Natural killer cell (primary cell): ENCODE measurements around the gene MED8. TPM values are rescaled to one million over a fixed set of nuclear protein-coding genes. Genes with fewer than 3 reads are reported as not detected.
"Not testable (repeated sequence)": the region's sequence is repeated elsewhere in the genome, so short reads cannot be mapped to it uniquely, and the experiment has no call there.

ENCODE experiments used
- ATAC-seq, 3 donors: fragments of 150-1000 bp in 2 of 3; fragments of 200-7000 bp in 1 of 3; cut with Tn5 transposase; 1 replicate in 1 of 3; 2 replicates in 2 of 3; pipeline ENCODE4 v1.10.0; 2021; ENCODE audit warnings: mild to moderate bottlenecking in 2 of 3, moderate library complexity in 2 of 3
- DNase-seq, 2 donors: peaks; one replicate each; pipeline versions ENCODE4 v3.0.0 to v3.0.0-alpha.2; 2013 to 2021; ENCODE audit warnings: mixed read lengths in 1 of 2
- H3K27ac ChIP-seq: one replicate; pipeline ENCODE4 v1.5.1; 2013; ENCODE audit warnings: mild to moderate bottlenecking, low read length
- H3K27me3 ChIP-seq: one replicate; pipeline ENCODE4 v1.6.1; 2013; ENCODE audit warnings: low read length; ENCODE audit not compliant: control insufficient read depth, insufficient read depth
- H3K36me3 ChIP-seq: one replicate; pipeline ENCODE4 v1.6.1; 2013; ENCODE audit warnings: low read length; ENCODE audit not compliant: control insufficient read depth, insufficient read depth
- H3K4me1 ChIP-seq: one replicate; pipeline ENCODE4 v1.6.1; 2013; ENCODE audit warnings: low read length; ENCODE audit not compliant: control insufficient read depth, insufficient read depth
- H3K4me3 ChIP-seq: one replicate; pipeline ENCODE4 v1.5.1; 2013; ENCODE audit warnings: low read length
- H3K9me3 ChIP-seq: one replicate; pipeline ENCODE4 v1.6.1; 2013; ENCODE audit warnings: low read length; ENCODE audit not compliant: control insufficient read depth, insufficient read depth
- H3K27ac Mint-ChIP-seq, 2 donors: one replicate each; pipeline ENCODE4 v1.8.0; 2022; ENCODE audit warnings: mild to moderate bottlenecking in 2 of 2, mixed read lengths in 2 of 2, moderate library complexity in 1 of 2
- H3K27me3 Mint-ChIP-seq, 2 donors: one replicate each; pipeline ENCODE4 v1.8.0; 2022; ENCODE audit warnings: low read depth in 2 of 2, mixed read lengths in 2 of 2
- H3K36me3 Mint-ChIP-seq: one replicate; pipeline ENCODE4 v1.8.0; 2022; ENCODE audit warnings: mixed read lengths
- H3K4me1 Mint-ChIP-seq, 2 donors: one replicate each; pipeline ENCODE4 v1.8.0; 2022; ENCODE audit warnings: mixed read lengths in 2 of 2
- H3K4me3 Mint-ChIP-seq: one replicate; pipeline ENCODE4 v1.8.0; 2022; ENCODE audit warnings: mild to moderate bottlenecking, moderate library complexity, mixed read lengths
- H3K9me3 Mint-ChIP-seq, 2 donors: one replicate each; pipeline ENCODE4 v1.8.0; 2022; ENCODE audit warnings: mixed read lengths in 2 of 2
- CTCF ChIP-seq: fragments of 200-600 bp; IDR thresholded peaks from one replicate; pipeline ENCODE4 v1.8.0; 2022; ENCODE audit warnings: antibody characterized with exemption
- WGBS: methylation state at CpG from one replicate; pipeline ENCODE4 v1.1.7; 2013; ENCODE audit warnings: missing lambda C conversion rate; ENCODE audit not compliant: insufficient coverage; 5-methylcytosine and 5-hydroxymethylcytosine counted together
- intact Hi-C: fragments of 100-400 bp; cut with micrococcal nuclease; formaldehyde crosslinking; loops from one replicate; pipeline ENCODE4 v1.14.2; 2022
- total RNA-seq, 4 donors: library from RNA; stranded (reverse); fragments of 120-200 nt in 1 of 4; gene quantifications; one replicate each; pipeline versions ENCODE4 v1.2.3 to v1.2.4, GENCODE V29; 2013 to 2022

MED8 gene
- total RNA-seq, 3 donors from 2014 or later (not counting 1 experiment from before 2014, with no cell fraction given): 17.8 to 26.8 (median 22.0) TPM

- intact Hi-C loops: no loop called here
- Mint-ChIP-seq H3K4me3 (no peak overlapping the region), H3K36me3 (no peaks in the 10 kb centered on the region), H3K27ac (no peak overlapping the region), H3K9me3 (peaks cover 5 to 8% of the 10 kb centered on the region in 2 donors), H3K27me3 (no peaks in the 10 kb centered on the region), H3K4me1 (peaks cover 18 to 19% of the 10 kb centered on the region in 2 donors)
- ATAC-seq (no peak), DNase-seq (no peak)
- no peaks in the 10 kb centered on the region for H3K27me3 ChIP-seq
- 85% methylated on average over 4 of the region's 4 CpGs for WGBS
- peaks cover 12% of the 10 kb centered on the region for H3K4me1 ChIP-seq
- no peak overlapping the region for H3K27ac ChIP-seq
- TF ChIP-seq CTCF: no peak
- peaks cover 9% of the 10 kb centered on the region for H3K9me3 ChIP-seq
- no peak overlapping the region for H3K4me3 ChIP-seq
- H3K36me3 ChIP-seq: peaks cover 77% of the 10 kb centered on the region
Observed at GRCh38 chr1:43418858-43419257, 29.3 kb upstream of the MED8 start.

- Mint-ChIP-seq H3K36me3 (no peaks in the 10 kb centered on the region), H3K27ac (no peak overlapping the region), H3K9me3 (no peaks in the 10 kb centered on the region), H3K4me3 (no peak overlapping the region), H3K27me3 (no peaks in the 10 kb centered on the region), H3K4me1 (peaks cover 5% of the 10 kb centered on the region in 2 donors)
- 100% methylated on average over 5 of the region's 5 CpGs for WGBS
- Histone ChIP-seq H3K27ac (no peak overlapping the region), H3K27me3 (no peaks in the 10 kb centered on the region), H3K36me3 (peaks cover 61% of the 10 kb centered on the region), H3K9me3 (no peaks in the 10 kb centered on the region), H3K4me3 (no peak overlapping the region), H3K4me1 (no peaks in the 10 kb centered on the region)
- no peak for DNase-seq
- intact Hi-C loops: no loop called here
- no peak for ATAC-seq
- no peak for TF ChIP-seq CTCF
Observed at GRCh38 chr1:43415901-43416300, 26.3 kb upstream of the MED8 start.

GRCh38 chr1:43414634-43415223 lies 25.1 kb upstream of the MED8 start:
- H3K4me3 Mint-ChIP-seq: no peak overlapping the region
- H3K36me3 ChIP-seq: peaks cover 50% of the 10 kb centered on the region

GRCh38 chr1:43413426-43413825 lies 23.8 kb upstream of the MED8 start:
- H3K9me3 ChIP-seq, DNase-seq, H3K36me3 Mint-ChIP-seq, H3K4me3 ChIP-seq, H3K27ac ChIP-seq, H3K27me3 ChIP-seq, H3K27me3 Mint-ChIP-seq, H3K4me3 Mint-ChIP-seq, H3K27ac Mint-ChIP-seq, H3K4me1 ChIP-seq, ATAC-seq, intact Hi-C loops, H3K4me1 Mint-ChIP-seq, H3K9me3 Mint-ChIP-seq: not testable (repeated sequence)
- peaks cover 45% of the 10 kb centered on the region for H3K36me3 ChIP-seq
- 100% methylated on average over 1 of the region's 1 CpG for WGBS

More at GRCh38 chr1:43414634-43415223, 25.1 kb upstream of the MED8 start:
- peak overlapping the region in 1 of 2 donors; percentile 68 for H3K27ac Mint-ChIP-seq
- DNase-seq (peak; percentile 40 to 80), ATAC-seq (peak; percentile 83 to 92 (median 85))
- H3K4me1 Mint-ChIP-seq: peaks cover 5% of the 10 kb centered on the region in 2 donors
- no peaks in the 10 kb centered on the region for H3K9me3 ChIP-seq
- peak; percentile 65 for TF ChIP-seq CTCF
- intact Hi-C loops: loop anchor here (1.0 kb wide), 1 partner anchor 187 kb away; no protein-coding TSS in a partner anchor
- H3K27me3 ChIP-seq: no peaks in the 10 kb centered on the region
- no peaks in the 10 kb centered on the region for H3K36me3 Mint-ChIP-seq
- H3K4me3 ChIP-seq: no peak overlapping the region
- no peaks in the 10 kb centered on the region for H3K9me3 Mint-ChIP-seq
- no peak overlapping the region for H3K27ac ChIP-seq
- no peaks in the 10 kb centered on the region for H3K4me1 ChIP-seq
- no peaks in the 10 kb centered on the region for H3K27me3 Mint-ChIP-seq
- 87% methylated on average over 5 of the region's 5 CpGs for WGBS
